GM18867 (cell line): ENCODE results near the gene WDR44.
"Not testable (repeated sequence)": the region's sequence is repeated elsewhere in the genome, so short reads cannot be mapped to it uniquely, and the experiment has no call there.

ENCODE experiments used
- ATAC-seq: cut with Tn5 transposase; IDR thresholded peaks from one replicate; pipeline ENCODE4 v1.9.1; 2021; ENCODE audit warnings: mild to moderate bottlenecking, moderate library complexity; ENCODE audit not compliant: unreplicated experiment

Gene WDR44, protein sequence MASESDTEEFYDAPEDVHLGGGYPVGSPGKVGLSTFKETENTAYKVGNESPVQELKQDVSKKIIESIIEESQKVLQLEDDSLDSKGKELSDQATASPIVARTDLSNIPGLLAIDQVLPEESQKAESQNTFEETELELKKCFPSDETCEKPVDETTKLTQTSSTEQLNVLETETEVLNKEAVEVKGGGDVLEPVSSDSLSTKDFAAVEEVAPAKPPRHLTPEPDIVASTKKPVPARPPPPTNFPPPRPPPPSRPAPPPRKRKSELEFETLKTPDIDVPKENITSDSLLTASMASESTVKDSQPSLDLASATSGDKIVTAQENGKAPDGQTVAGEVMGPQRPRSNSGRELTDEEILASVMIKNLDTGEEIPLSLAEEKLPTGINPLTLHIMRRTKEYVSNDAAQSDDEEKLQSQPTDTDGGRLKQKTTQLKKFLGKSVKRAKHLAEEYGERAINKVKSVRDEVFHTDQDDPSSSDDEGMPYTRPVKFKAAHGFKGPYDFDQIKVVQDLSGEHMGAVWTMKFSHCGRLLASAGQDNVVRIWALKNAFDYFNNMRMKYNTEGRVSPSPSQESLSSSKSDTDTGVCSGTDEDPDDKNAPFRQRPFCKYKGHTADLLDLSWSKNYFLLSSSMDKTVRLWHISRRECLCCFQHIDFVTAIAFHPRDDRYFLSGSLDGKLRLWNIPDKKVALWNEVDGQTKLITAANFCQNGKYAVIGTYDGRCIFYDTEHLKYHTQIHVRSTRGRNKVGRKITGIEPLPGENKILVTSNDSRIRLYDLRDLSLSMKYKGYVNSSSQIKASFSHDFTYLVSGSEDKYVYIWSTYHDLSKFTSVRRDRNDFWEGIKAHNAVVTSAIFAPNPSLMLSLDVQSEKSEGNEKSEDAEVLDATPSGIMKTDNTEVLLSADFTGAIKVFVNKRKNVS

DNA sequence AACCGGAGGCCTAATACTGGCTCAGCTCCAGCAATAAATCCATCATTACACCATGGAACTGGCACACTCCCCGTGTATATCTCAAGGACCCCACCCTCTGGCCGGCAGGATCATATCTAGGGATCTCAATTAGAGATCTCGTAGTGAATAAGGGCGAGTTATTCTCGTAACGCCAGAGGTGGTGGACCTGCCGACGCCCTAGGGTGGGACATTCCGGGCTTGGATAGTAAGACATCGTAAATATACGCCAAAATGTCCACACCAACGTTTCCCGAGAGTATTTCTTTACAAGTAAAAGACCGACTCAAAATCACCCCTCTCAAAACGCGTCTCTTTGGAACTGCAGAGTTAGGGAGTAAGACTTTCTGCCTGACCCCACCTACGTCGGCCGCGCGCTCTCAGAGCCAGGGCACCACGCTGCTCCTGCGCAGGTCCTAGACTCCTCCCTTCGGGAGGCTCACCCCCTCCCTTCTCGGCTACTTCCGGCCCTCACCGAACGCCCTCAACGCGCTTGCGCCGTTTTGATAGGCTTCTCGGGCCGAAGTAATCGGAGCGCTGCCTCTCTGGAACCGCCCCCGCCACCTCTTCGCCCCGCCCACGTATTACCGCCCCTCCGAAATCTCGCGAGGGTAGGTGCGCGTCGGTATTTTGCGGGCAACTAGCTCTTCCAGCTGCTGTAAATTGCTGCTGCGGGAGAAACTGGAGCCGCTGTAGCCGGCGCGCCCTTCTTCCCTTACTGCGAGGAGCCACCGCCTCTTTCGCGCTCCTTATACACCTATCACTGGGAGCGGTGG is at the start of gene WDR44:
TSS of gene WDR44 (plus strand) at position 643 of the 794 bp plus-strand sequence. CDS start 398 bp downstream, outside the sequence.
- ATAC-seq = peak; percentile 86

DNA sequence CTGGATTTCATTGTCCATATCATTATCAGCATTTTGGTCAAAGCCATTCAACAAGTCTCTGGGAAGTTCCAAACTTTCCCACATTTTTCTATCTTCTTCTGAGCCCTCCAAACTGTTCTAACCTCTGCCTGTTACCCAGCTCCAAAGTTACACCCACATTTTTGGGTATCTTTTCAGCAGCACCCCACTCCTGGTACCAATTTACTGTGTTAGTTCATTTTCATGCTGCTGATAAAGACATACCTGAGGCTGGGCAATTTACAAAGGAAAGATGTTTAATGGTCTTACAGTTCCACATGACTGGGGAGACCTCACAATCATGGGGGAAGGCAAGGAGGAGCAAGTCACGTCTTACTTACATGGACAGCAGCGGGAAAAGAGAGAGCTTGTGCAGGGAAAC is 40.1 kb upstream of the WDR44 start:
- ATAC-seq = not testable (repeated sequence)

DNA sequence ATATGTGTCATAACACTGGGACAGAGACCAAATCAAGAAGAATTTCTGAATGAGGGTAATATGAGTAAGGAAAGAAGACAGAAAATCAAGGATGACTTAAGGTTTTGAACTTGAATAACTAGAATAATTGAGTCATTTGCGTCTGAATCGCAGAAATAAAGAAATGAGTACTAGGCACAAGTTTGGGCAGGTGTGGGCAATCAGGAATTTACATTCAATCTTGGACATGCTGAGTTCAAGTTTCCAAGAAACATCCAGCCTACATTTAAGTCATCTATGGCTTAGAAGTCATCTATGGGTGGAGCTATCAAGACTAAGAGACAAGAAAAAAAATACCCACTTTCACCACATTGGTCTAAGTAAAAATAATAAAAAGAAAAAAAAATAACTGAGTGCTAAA is 30.4 kb upstream of the WDR44 start:
- ATAC-seq = no peak

DNA sequence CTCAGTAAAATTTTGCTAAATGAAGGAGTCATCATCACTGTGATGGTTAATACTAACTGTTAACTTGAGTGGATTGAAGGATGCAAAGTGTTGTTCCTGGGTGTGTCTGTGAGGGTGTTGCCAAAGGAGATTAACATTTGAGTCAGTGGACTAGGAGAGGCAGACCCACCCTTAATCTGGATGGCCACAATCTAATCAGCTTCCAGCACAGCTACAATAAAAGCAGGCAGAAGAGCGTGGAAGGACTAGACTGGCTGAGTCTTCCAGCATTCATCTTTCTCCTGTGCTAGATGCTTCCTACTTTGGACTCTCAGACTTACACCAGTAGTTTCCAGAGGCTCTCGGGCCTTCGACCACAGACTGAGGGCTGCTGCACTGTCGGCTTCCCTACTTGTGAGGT is 21.3 kb upstream of the WDR44 start:
- ATAC-seq = no peak

DNA sequence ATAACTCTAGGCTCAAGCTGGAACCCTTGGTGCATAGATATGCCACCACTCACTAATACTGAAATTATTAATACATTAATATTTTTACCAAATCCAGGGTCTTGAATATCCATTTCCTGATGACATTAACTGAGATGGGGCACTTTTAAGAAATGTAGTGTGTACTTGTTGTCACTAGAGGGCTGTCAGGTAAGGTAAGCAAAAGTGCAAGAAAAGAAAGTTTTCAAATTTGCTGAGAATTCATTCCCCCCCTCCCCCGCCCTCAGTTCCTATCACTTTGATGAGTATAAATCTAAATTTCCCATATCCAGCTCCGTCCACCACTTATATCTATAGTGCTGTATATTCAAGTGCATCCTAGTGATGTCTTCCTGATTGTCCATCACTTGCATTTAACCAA is 20.5 kb upstream of the WDR44 start:
- no peak for ATAC-seq

DNA sequence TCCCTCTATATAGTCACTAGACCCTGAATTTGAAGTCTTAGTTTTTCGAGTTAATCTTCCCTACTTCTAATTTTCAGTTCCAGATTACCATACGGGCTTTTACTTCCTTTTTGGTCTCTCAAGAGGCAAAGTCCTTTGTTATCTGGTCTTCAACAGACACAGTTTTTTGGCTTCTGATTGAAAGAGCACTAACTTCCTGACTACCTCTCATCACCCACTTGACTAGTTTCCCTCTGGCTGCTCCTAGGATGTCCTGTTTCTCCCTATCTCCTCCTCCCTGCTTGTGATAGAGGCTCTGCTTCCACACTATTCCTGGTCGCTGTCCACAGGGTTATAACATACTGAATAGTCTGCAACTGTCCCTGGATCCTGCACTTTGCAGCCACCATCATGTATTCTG is 16.7 kb upstream of the WDR44 start:
- ATAC-seq = no peak

DNA sequence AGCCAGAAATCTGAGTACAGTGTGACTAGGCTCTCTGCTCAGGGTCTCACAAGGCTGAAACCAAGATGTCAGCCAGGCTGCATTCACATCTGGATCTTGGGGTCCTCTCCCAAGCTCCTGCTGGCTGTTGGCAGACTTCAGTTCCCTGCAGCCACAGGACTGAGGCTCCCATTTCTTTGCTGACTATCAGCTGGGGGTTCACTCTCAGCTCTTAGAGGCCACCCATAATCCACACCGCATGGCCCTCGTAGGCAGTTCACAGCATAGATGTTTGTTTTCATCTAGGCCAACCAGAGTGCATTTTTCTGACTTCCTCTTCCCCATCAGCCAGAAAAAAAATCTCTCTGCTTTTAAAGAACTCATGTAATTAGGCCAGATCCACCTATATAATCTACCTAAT is 8.2 kb upstream of the WDR44 start:
- ATAC-seq = no peak

DNA sequence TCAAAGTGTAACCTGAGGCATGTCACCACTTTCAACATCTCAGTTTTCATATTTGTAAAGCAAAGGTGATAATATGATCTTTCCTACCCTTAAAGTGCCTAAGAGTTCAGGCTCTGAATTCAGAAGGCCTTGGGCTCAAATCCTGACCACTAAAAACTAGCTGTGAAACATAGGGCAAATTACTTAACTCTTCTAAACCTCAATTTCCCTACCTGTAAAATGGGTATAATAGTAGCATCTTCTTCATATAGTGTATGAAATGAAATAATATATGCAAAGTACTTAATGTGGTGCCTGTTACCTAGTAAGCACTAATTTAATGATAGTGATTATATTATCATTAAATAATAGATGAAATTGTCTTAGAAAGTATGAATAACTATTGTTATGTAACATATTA is 7.0 kb upstream of the WDR44 start:
- no peak for ATAC-seq

DNA sequence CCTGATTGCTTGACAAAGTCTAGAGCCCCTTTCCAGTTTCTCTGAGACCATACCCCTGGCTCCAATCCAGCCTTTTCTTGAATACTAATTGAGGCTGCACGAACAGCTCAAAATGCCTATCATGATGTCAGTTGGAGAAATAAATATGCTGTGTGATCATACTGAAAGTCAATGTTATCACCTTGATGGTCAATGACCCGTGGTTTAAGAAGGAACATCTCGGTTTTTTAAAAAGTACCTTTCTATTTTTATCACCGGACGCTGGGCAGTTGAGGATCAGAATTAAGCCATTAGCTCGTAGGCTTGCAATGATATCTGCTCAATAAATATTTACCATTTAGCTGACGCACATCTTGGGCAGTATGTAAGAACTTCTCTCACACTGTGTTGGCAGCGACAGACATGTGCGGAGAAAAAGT is 852 bp upstream of the WDR44 start:
- peak; percentile 6 for ATAC-seq

DNA sequence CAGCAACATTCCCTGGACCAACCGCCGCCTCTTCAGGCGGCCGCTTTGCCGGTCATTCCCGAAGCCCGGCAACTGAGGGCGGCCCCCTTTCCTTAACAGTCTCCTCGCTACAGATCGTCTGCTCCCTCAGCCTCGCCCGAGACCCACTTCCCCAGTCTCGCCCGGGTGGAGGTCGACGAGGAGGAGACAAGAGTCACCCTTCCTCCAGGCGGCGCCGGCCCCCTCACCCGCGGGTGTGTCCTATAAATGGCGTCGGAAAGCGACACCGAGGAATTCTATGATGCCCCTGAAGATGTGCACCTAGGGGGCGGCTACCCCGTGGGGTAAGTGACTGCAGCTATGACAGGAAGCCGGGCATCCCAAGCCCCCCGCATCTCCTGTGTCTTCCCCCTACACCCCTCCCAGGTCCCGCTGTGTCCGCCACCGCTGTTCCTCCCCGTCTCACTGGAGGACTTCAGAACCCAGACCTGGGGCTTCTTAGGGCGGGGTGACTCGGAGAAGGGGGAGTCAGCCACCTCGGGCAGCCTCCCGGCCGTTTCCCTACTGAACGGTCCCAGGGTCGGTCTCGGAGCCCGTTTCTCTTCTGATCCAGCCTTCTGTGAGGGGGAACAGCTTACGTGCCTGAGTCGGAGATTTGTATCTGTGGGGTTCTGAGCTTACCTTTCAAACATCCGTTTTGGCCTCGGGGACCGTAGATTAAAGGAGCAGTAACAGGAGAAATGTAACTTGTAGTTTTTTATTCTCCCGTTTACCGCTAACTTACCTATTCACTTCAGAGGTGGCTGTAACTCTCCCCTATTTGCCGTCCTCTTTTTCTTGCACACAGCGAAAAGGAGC is 570 bp downstream of the WDR44 start:
- peak; percentile 22 for ATAC-seq

DNA sequence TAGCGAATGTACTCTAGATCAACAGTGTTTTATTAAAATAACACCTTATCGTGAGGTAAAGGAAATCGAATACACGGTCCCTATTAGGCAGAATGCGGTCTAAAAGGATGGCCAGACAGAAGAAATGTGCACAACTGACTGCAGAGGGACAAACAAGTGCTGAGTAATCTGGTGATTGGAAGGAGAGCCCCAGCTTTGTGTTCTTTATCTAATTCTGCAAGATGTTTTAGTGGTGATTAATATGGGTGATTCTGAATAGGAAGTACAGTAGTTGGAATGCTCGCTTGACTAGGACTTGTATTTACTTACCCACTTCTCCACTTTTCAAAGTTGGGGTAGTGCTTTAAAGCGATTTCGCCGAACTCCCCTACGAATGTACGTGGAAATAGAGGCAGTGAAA is 1.2 kb downstream of the WDR44 start:
- ATAC-seq = no peak

DNA sequence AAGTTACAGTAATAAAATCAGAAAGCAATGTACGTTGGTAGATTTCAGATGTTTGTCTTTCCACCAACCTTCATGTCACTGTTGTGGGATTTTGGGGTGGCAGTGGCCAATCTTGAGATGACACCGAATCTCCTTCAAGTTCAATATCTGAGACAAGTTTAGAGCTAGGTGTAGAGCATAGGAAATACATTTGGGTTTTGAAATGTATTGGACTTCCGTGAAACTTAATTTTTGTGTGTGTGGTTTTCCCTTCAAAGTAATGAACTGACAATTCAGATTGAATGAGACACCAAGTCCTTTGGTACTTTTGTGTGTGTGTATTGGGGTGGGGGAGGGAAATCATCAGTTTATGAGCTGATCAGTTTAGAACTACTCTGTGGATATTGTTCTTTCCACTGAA is 1.8 kb downstream of the WDR44 start:
- no peak for ATAC-seq

DNA sequence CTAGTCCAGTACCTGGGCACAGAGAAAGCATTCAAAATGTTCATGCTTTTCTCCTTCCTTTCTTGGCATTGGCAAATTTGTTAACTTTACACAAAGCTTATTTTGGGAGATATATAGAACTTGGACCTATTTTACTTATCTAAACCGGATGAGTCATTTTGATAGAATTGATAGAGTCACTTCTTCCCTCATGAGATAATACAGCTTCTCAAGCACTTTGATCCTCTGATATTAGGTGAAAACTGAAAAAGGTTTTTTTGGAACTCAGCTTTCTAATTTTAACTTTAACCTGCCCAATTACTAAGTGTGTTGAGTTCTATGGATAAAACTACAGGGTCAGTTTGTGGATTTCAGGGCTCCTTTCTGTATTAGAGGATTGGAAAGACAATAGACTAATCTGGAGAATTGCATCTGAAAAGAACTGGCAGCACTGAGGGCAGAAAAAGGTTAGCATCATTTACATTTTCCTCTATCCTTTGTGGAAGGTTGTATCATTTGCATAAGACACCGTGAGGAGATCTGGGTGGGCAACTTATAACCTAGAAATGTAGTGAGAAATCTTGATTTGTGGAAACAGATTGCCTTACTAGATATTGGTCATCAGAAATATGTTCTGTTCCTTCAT is 2.4 kb downstream of the WDR44 start:
- no peak for ATAC-seq

DNA sequence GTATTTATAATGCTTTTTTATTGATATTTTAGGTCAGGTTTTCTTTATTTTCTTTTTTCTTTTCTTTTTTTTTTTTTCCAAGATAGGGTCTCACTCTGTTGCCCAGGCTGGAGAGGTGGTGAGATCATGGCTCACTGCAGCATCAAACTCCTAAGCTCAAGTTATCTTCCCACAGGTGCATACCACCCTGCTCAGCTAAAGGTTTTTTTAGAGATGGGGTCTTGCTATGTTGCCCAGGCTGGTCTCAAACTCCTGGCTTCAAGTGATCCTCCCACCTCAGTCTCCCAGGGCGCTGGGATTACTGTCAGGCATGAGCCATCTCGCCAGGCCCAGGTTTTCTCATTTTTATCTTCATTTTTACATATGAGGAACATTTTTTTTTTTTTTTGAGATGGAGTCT is 3.3 kb downstream of the WDR44 start:
- ATAC-seq = no peak

DNA sequence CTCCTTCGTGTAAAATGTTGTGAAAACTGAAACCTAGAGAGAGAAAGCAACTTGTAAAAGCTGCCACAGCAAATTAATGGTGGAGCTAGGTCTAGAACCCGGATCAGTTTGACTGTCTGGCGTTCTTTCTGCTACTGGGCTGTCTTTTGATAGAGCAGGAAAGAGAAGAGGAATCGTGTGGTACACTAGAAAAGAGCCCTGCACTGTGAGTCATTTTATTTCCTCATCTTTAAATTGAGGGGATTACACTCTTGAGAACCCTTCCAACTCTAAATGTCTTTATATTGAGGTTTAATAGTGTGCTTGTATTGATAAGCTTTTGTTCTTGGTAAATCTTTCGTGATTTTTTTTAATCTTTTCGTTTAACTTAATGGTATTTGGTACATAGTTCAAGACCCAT is 4.3 kb downstream of the WDR44 start:
- no peak for ATAC-seq

DNA sequence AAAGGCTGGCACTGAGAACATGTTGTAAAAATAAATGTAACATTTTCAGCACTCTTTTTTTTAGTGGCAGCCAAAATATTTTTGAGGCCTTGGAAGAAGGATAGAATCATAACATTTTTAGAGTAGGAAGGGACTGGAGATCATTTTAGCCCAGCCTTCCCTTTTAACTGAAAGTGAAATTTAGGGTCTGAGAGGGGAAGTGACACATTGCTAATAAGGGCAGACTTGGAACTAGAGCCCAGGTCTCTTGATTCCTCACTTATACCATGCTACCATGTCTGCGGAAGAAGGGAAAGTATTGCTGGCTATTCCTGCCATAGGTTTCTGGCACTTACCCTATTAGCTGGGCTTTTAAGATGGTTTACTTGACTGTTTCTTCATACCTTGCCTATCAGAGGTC is 4.8 kb downstream of the WDR44 start:
- ATAC-seq = peak; percentile 26

DNA sequence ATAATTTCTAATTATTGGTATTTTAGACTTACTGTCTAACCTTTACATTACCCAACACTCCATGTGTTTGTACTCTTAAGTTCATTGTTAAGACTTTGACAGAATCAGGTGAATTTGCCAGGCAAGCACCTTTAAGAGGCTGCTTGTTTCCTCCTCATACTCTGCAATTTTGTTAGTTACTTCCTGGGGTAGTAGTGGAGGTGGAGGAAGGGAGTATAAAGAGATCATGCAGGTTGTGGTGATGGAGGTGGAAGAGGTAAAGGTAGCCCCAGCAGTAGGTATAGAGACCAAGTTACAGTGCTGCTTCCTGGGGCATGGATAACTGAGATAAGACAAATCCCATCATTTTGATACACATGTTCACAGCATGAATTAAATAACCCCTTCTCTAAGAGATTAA is 6.7 kb downstream of the WDR44 start:
- no peak for ATAC-seq

DNA sequence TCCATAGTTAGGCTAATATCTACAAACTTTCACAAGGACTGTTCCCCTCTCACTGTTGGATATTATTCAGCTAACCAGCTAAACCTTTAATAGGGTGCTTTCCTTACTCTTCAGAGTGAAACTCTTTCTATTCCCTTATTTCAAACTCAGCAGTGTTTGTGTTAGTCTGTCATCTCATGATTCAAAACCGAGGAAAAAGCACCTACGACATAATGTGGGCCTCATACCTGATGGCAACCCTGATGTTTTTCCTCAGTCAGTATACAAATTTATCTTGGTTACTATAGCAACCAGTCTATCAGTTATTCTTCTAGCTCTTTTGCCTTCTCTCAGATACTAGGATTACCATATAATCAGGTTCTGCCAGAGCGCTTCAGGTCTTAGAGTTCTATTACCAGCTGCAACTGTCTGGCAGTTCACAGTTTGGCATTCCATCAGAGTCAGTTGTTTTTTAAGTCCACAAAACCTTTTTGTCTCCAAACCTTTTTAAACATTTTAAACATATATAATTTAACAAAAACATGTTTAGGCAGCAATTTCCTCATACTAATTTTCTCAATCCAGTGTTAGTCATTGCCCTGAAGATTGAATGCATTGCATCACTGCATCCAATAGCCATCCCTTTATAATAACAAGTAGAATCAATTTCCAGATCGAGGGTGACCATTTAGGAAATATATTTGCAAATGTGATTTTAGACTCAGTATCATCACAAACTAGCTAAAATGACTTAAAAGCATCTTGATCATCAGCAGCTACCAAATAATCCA is 7.4 kb downstream of the WDR44 start:
- peak; percentile 36 for ATAC-seq
